Brain pericyte (primary cell): ENCODE measurements around the gene ITPR3.

ENCODE experiments used
- DNase-seq: peaks from one replicate; pipeline ENCODE4 v3.0.0-alpha.2; 2012; ENCODE audit warnings: low read depth, low spot score

The ITPR3 gene

DNA sequence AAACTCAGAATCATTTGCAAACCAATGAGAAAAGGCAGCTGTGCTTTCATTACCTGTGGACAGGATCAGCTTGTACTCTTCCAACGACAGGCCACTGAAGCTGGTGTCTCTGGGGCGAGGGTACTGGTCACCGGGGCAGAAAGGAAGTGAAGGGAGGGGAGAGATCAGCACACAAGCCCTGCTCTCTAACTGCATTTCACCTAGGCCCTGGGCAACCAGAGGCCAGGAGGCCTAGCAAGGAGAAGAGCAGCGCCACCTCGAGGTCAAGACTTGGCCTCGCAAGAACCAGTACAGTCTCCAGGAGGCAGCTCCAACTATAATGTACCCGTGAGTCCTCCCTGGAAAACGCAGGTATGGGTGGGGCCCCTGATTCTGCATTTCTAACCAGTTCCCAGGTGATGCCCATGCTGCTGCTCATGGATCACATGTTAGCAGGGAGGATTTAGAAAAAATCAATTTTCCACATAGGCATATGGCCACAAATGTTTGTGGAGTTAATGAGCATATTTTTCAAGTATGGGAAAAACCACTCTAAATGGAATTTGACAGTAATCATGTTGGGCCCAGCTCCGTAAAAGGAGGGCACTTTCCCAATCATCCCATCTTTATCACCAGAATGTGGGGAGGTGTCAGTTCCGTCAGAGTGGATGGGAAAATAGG is 79.4 kb downstream of the ITPR3 start:
- DNase-seq = no peak

DNA sequence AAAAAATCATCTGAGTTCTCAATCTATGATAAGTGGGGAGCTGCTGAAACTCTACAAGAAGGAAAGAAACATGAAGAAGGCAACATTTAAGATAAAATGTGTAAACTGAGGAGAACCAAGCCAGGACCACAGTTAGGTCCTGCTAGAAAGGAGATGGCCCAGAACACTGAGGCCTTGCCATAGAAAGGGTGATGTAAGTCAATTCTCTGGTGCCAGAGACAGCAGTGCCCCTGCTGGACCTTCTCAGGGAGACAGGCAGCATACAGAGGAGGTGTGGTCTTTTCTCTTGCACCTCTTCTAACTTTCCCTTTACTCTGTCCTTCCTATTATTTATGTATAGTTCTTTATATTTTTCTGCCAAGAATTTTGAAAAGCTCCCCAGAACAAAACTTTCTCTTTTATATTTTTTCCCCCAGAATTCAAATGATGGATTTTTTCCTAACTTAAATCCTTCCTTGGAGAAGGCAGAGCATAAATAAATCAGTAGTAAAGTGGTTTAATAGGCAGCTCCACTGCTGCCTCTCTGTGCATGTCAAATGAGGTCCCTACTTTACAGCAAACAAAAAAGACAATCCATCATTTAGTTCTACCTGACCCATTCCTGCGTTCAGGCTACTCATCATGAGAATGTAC is 81.3 kb downstream of the ITPR3 start:
- no peak for DNase-seq

DNA sequence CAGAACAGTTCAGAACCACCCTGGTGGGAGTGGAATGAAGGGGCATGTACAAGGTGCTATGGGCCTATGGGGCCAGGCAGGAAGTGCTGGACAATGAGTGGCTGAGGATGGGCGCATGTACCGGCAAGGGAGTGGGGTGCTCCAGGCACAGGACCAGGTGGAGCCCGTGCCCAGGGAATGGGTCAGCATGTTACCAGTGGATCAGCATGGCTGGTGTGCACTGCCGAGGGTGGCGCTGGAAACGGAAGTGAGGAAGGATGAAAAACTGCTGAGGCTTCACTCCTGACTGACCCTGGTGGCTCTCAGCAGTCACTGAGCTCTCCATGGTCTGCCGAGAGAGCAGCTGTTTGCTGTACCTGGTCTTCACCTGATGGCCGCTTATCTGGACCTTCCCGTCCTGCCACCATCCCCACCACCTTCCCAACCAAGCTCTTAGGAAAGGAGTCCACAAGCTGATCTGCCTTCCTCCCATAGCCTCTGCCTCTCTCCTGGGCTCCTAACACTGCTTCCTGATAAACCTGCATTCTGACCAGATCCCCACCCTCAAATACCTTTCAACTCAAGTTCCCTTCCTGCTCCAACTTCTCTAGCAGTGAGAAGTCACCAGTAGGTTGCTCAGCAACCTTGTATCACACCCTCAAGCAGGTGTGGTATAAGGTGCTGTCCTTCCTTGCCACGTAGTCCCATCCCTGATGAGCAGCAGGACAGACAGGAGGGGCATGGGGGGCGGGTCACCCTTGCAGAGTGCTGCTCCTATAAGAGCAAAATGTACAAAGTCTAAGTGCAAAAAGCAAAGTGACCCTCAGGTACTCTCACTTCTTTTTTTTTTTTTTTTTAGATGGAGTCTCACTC is 83.3 kb downstream of the ITPR3 start:
- DNase-seq = no peak

DNA sequence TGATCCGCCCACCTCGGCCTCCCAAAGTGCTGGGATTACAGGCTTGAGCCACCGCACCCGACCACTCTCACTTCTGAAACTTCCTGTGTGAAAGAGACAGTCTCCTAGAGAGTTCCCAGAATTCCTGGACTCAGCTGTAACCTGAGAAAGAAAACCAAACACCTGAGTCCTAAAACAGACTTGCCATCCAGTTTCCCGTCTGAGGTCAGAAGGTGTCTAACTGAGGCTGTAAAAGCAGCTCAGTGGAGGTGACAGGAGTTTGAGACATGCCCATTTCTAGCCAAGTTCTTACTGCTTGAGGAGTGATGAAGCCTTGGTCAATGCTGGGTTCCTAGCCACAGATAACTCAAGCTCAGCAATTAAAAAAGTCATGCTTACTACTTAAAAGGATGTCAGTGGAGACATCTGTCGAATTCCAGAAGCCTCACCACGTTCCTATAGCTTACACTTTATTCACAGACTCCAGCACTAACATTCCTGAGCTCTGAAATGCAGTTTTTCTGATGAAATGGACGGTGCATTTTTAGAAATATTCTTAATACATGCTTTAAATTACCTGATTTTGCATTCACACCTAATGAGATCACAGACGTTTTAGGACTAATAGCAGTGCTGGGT is 84.3 kb downstream of the ITPR3 start:
- no peak for DNase-seq

DNA sequence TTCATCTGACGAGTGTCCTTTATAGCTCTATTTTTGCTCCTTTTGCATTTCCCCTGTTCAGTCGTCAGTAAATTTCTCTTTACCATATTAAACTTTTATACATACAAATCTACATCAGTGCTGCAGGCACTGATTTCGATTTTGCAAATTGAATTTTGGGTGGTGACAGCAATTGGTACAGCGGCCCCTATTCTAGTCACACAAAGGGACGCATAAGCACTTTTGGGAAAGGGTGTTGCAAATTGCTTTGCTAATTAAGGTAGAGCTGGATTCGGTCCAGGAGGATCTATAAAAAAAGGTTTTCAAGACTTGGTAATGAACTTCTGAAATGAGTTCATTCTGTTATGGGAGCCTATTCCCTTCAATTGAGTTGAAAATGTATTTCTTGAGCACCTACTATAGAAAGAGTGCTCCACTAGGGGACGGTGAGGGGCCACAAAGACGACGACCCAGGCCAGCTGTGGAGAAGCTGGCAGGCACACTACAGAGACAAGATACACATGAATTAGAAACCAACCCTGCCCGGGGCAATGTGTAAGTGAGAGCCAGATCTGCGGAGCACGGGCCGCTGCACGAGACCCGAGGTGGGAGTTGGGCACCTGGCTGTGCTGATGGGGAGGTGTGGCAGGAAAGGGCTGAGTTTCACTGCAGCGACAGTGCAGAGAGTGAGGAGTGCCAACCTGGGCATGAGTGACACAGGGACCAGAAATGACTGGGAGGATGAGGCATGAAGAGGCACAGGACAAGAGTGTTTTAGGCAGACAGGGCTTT is 85.0 kb downstream of the ITPR3 start:
- no peak for DNase-seq

DNA sequence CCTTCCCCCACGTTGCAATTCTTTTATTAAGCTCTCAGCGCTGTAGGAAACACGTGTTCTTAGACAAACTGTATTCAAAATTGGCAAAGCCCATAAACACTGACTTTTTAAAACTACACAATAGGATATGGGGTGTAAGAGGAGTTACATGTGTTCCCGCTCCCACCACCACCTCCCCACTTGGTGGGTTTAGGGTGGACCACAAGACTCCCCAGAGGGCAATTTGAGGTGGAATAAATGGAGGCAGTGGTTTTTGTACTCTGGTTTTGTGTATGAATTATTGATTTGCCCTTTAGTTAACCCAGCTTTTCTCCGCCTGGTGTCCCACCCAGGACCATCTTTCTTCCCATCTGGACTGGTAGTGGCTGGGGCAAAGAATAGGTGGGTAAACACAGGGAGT is 86.6 kb downstream of the ITPR3 start:
- DNase-seq = no peak

DNA sequence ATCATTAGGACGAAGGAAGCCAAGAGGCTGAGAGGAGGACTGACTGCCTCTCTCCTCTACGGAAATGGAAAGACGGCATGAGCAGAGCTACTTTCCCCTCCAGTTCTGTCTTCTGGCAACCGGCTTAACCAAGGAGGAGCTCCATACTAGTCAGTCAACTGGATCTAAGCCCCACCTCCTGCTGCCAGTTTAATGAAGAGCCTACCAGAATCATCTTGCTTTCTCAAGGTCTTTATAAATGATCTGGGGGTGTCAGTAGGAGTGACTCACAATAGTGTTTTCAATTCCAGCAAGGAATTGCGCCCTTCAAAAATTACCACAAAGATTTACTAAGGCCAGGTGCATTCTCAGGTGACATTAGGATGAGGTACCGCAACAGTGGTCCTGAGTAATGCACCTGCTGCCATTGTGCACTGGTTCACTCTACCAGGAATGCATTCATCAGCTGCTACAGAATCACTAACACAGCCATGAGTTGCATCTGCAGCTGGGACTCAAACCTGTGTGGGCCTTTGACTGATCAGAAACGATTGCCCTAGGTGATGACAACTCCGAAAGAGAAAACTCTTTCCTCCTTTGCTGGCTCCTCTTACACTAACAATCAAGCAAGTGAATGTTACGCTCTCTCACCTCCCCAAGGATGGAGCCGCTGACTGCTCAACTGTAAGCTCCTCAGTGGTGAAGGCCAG is 87.5 kb downstream of the ITPR3 start:
- no peak for DNase-seq

DNA sequence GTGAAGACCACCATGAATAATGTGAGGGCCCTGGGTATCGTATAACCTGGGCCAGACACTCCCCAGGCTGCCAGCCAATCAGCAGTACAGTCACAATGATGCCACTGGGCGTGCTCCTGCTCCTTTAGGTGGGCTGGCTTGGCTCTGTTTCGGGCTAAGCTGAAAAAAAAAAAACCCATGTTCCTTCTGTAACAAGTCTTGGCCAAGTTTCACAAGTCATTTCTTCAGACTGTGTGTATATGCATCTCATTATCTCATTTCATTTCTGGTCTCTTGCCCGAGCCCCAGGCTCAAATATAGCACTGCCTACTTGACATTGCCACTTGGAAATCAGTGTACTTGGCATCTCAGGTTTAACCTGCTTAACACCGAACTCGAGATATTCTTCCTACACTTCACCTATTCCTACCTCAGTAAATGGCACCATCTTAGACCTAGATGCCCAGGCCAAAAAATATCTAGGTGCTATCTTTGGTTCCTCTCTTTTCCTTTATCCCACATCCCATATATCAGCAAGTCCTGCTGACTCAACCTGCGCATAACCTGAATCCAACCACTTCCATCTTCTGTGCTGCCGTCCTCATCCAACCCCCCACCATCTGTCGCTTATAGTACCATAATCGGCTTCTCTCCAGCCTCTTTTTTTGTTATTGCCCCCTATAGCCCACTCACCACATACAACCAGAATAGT is 88.6 kb downstream of the ITPR3 start:
- no peak for DNase-seq

DNA sequence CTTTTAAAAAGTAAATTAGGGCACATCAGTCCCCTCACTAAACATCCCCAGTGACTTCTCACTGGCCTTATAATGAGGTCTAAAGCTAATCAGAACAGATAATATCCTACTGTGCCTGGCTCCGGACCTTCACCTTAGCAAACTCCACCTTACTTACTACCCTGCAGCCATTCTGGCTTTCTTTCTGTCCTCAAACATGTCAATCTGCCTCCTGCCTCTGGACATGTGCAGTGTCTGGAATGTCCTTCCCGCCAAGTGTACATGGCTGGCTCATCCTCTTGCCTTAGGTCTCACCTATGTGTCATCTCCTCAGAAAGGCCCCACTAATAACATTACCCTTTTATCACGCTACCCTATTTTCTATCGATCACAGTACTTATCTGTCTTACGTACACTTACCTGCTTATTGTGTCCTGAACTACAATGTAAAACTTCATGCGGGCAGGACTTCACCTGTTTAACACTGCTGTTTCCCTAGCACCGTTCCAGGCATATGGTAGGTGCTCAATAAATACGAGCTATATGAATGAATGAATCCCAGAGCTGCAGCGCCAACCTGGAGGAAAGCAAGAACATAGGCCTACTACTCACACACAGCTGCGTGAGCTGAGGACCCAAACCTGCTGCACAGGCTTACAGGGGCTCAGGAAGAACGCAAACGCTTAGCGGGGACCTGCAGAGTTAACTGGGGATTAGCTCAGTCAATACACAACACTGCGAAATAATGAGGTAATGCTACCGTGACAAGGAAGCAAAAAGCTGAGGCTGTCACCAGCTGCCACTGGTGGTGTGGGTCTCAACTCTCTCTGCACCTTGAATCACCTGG is 89.4 kb downstream of the ITPR3 start:
- no peak for DNase-seq

DNA sequence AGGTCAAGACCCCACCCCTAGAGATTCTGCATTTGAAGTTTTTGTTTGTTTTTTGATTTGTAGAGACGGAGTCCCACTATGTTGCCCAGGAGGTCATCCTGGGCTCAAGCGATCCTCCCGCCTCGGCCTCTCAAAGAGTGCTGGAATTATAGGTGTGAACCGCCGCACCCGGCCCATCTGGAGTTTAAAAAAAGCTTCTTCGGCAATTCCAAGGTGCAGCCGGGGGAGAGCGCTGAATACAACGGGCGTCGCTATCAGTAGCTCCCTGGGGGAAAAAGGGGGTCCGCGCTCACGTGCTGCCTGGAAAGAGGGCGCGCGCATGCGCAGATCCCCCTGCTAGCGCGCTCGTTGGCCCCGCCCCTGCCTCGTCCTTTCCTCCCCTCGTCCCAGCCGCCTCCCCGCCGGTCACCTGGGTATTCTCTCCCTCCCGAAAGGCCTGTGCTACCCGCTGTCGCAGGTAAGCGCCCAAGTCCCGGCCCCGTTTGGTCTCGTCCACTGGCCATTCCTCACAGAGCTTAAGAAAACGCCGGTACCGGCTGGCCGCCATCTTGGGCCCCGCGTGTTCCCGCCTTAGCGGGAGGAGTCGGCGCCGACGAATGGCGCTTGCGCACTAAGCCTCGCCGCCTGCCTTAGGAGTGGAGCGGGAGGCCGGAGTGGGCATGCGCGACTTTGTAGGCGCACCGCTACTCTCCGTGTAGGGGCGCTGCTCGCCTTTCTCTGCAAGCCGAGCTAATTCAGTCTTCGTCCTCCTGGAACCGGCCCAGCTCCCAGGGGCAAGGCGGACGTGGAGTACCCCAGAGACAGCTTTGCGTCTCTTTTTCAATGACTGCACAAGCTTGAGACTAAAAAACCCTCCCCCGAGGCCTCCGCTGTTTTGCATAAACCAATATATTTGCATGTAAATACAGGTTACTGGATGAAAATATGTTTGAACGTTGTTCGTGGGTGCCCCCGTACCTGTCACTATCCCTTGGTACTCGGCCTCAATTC is 90.3 kb downstream of the ITPR3 start, which contains the start of gene UQCC2:
Gene UQCC2 (minus strand): TSS at position 561 of the 990 bp plus-strand sequence. CDS start 14 bp downstream, at position 547.
- DNase-seq = peak; percentile 88

DNA sequence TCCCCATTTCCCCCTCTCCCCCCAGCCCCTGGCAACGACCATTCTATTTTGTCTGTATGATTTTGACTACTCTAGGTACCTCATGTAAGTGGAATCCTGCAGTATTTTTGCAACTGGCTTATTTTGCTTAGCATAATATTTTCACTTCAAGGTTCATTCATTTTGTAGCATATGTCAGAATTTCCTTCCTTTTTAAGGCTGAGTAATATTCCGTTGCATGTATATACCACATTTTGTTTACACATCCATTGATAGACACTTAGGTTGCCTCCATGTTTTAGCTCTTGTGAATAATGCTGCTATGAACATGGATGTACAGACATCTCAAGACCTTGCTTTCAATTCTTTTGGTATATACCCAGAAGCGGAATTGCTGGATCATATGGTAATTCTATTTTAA is 91.8 kb downstream of the ITPR3 start:
- no peak for DNase-seq

DNA sequence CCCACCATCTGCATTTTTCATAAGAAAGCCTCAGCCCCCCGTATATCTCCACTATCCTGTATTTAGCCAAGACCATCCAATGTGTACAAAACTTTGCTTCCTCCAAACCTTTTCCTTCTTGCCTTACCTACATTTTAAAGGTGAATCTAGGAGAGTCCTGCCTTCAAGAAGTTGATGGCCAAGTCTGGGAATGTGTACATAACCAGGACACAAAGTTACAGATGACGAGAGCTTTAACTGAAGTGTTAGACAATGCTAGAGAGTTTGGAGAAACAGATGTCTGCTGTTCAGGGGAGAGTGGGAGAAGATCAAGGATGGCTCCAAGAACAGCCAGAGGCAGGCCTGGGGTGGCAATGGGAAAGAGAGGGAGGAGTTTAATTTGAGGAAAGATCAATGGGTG is 92.7 kb downstream of the ITPR3 start:
- DNase-seq = no peak

DNA sequence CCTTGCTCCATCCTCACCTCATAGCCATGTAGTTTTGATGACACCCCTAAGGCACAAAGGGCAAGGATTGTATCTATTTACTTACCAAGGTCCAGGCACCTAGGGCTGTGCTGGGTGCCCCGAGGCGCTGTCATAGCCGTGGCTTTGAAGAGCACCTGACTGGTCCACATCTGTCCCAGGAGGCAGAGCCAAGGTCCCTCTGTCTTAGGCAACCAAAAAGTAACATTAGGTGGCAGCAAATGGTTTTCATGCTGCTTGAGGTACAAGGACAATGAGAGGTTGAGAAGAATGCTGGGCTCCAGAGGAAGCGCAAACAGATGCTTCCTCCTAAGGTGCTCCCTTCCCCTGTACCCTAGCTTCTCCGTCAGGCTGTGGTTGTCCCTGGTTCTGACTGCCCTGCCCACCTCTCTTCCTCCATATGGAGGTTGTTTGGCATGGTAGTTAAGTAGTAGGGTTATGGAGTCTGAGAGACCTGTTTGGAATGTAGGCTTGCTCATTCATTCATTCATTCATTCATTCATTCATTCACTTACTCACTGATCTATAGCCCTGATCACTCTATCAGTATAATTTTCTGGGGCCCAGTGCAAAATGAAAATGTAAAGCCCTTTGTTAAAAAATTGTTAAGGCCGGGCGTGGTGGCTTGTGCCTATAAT is 93.4 kb downstream of the ITPR3 start:
- no peak for DNase-seq

DNA sequence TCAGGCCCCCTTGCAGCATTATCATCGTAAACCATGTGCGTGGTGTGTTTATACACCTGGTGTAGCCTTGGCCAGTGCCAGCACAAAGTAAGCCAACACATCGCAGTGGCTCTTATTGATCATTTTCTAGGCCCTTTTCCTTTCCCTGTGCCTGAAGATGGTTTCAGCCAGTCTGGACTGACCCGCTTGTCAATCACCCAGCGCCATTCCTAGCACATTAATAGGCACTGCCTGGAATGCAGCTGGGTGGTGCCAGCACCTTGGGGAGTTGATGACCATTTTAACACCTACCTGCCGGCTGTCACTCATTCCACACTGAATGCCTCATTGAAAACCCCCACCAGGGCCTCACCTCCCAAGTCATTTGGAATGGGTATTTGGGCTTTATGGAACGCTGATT is 95.3 kb downstream of the ITPR3 start:
- no peak for DNase-seq

DNA sequence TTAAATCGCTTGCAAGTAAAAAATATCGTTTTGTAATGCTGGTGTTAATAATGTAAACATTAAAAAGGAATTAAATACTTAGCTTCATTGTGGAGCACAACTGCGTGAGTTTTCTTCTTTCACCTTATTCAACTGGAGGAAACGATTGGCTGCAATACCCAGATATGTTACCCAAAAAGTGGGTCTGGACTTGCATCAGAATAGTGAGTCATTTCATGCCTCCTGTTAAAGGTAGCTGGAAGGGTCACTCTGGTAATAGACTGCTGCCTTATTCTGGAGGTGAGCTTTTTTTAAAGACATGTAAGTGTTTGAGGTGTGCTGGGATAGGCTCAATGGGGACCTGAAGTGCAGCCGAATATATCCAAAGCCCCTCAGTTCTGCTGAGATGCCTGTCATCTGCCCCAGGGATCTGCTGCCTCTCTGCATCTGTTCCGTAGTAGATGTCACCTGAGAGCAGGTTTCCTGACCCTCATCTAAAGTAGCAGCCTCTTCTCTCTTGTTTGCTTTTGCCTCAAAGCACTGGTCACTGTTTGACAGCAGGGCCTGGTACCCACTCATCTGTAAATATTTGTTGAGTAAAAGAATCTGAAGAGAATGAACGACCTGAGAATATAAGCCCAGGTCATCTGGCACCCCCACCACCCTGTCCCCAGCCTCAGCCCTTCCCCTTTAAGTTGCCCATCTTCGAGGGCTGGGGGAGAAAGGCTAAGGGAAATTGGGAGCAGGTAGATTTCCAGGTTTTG is 95.9 kb downstream of the ITPR3 start:
- DNase-seq = no peak

DNA sequence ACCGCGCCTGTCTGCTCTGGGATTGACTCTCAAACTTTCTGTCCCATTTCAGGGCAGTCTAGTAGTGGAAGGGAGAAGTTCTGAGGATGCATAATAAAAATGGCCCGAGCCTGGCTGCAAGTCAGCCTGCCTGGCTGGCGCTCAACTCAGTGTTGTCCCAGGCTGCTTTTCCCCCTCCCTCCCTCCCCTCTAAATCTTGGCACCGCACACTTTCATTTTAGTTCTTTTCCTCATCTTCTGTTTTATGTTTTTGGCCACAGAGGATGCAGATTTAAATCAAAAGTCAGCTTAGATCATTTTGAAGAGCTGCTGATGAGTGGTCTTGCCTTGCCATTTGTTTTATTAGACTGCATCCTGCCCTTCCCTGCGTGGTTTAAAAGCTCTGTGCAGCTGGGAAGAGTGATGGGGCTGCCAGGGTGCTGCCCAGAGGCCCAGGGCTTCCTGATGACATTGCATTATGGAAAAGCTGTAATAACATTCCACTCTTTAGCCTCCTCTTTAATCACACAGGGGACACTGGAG is 96.9 kb downstream of the ITPR3 start:
- DNase-seq = no peak

DNA sequence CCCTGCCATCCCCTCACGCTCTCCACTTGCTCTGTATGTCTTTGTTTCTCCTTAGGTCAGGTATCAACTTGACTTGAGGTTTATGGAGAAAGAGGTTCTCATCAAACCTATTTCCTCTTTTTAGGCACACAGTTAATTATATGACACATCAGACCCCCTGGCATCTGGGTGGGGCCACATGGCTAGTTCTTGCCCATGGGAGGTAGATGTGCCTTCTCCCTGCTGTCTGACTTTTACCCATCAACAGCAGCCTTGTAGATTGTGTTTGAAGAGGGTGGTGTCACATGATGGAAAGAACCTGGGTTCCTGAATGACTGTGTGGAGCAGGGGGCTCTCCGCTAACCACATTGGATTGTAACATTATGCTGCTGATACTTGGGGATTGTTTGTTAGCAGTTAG is 97.6 kb downstream of the ITPR3 start:
- DNase-seq = no peak
